H9 (cell line): ENCODE results near the gene SET. TPM values are rescaled to one million over a fixed set of nuclear protein-coding genes. Genes with fewer than 3 reads are reported as not detected.
"Not testable (repeated sequence)": the region's sequence is repeated elsewhere in the genome, so short reads cannot be mapped to it uniquely, and the experiment has no call there.

Experiments
- DNase-seq: peaks from one replicate; pipeline ENCODE4 v3.0.0-alpha.2; 2017
- H2AFZ ChIP-seq: one replicate; pipeline ENCODE4 v1.6.1; 2013; ENCODE audit warnings: mild to moderate bottlenecking, low read length, control low read depth, moderate library complexity
- H2AK5ac ChIP-seq: 2 replicates; pipeline ENCODE4 v1.6.1; 2013; ENCODE audit warnings: low read length, control low read depth, mixed read lengths; ENCODE audit not compliant: insufficient read length
- H2BK120ac ChIP-seq: one replicate; pipeline ENCODE4 v1.6.1; 2013; ENCODE audit warnings: low read depth, mild to moderate bottlenecking, low read length, control low read depth, inconsistent platforms; ENCODE audit not compliant: poor library complexity, severe bottlenecking
- H2BK12ac ChIP-seq: 2 replicates; pipeline ENCODE4 v1.6.1; 2013; ENCODE audit warnings: low read length, control low read depth, mixed read lengths, low read depth; ENCODE audit not compliant: insufficient read length
- H2BK15ac ChIP-seq: 2 replicates; pipeline ENCODE4 v1.6.1; 2013; ENCODE audit warnings: low read depth, low read length, control low read depth
- H2BK20ac ChIP-seq: one replicate; pipeline ENCODE4 v1.6.1; 2013; ENCODE audit warnings: low read depth, mild to moderate bottlenecking, low read length, control low read depth, inconsistent platforms; ENCODE audit not compliant: poor library complexity, severe bottlenecking
- H2BK5ac ChIP-seq: 2 replicates; pipeline ENCODE4 v1.6.1; 2013; ENCODE audit warnings: low read length, control low read depth, mixed read lengths; ENCODE audit not compliant: insufficient read length
- H3K14ac ChIP-seq: 2 replicates; pipeline ENCODE4 v1.6.1; 2013; ENCODE audit warnings: low read length, control low read depth; ENCODE audit not compliant: insufficient read depth
- H3K18ac ChIP-seq: 2 replicates; pipeline ENCODE4 v1.6.1; 2013; ENCODE audit warnings: low read depth, mild to moderate bottlenecking, mixed read lengths, low read length, control low read depth; ENCODE audit not compliant: insufficient read length
- H3K23ac ChIP-seq: 2 replicates; pipeline ENCODE4 v1.6.1; 2013; ENCODE audit warnings: low read length, control low read depth, mixed read lengths, low read depth; ENCODE audit not compliant: insufficient read length
- H3K23me2 ChIP-seq: 2 replicates; pipeline ENCODE4 v1.6.1; 2013; ENCODE audit warnings: low read depth, mild to moderate bottlenecking, mixed read lengths, low read length, control low read depth; ENCODE audit not compliant: insufficient read length, poor library complexity, severe bottlenecking
- H3K27ac ChIP-seq: 2 replicates; pipeline ENCODE4 v1.5.1; 2013; ENCODE audit warnings: low read length, control low read depth, mixed read lengths, low read depth; ENCODE audit not compliant: insufficient read length
- H3K27me3 ChIP-seq: 2 replicates; pipeline ENCODE4 v1.6.1; 2013; ENCODE audit warnings: low read length, control low read depth, inconsistent platforms; ENCODE audit not compliant: insufficient read depth
- H3K4ac ChIP-seq: 2 replicates; pipeline ENCODE4 v1.6.1; 2013; ENCODE audit warnings: low read depth, mild to moderate bottlenecking, control low read depth, inconsistent platforms, low read length, moderate library complexity
- H3K4me1 ChIP-seq: 2 replicates; pipeline ENCODE4 v1.6.1; 2013; ENCODE audit warnings: low read length, control low read depth, inconsistent platforms; ENCODE audit not compliant: insufficient read depth
- H3K4me2 ChIP-seq: 2 replicates; pipeline ENCODE4 v1.6.1; 2013; ENCODE audit warnings: low read length, control low read depth, mixed read lengths; ENCODE audit not compliant: insufficient read length, insufficient read depth
- H3K56ac ChIP-seq: 2 replicates; pipeline ENCODE4 v1.6.1; 2013; ENCODE audit warnings: low read depth, mild to moderate bottlenecking, mixed read lengths, low read length, control low read depth; ENCODE audit not compliant: insufficient read length
- H3K79me1 ChIP-seq: 2 replicates; pipeline ENCODE4 v1.6.1; 2013; ENCODE audit warnings: low read depth, mild to moderate bottlenecking, moderate library complexity, low read length, control low read depth, inconsistent platforms; ENCODE audit not compliant: insufficient read depth, poor library complexity, severe bottlenecking
- H3K79me2 ChIP-seq: 2 replicates; pipeline ENCODE4 v1.6.1; 2013; ENCODE audit warnings: low read length, control low read depth, inconsistent platforms; ENCODE audit not compliant: insufficient read depth
- H3K9ac ChIP-seq: 2 replicates; pipeline ENCODE4 v1.6.1; 2013; ENCODE audit warnings: low read length, control low read depth, mixed read lengths; ENCODE audit not compliant: insufficient read length; ENCODE audit errors: extremely low read depth
- H3K9me3 ChIP-seq: one replicate; pipeline ENCODE4 v1.6.1; 2013; ENCODE audit warnings: low read depth, low read length, inconsistent platforms; ENCODE audit not compliant: control insufficient read depth
- H3T11ph ChIP-seq: one replicate; pipeline ENCODE4 v1.6.1; 2013; ENCODE audit warnings: mild to moderate bottlenecking, low read length, control low read depth, inconsistent platforms
- H4K20me1 ChIP-seq: one replicate; pipeline ENCODE4 v1.6.1; 2013; ENCODE audit not compliant: control insufficient read depth, insufficient read length, insufficient read depth
- H4K5ac ChIP-seq: 2 replicates; pipeline ENCODE4 v1.6.1; 2013; ENCODE audit warnings: low read depth, mild to moderate bottlenecking, mixed read lengths, low read length, control low read depth; ENCODE audit not compliant: insufficient read length
- H4K8ac ChIP-seq: replicated peaks from 2 replicates; pipeline ENCODE4 v1.6.1; 2013; ENCODE audit warnings: low read length, control low read depth, mixed read lengths, low read depth; ENCODE audit not compliant: insufficient read length
- H4K91ac ChIP-seq: 2 replicates; pipeline ENCODE4 v1.6.1; 2013; ENCODE audit warnings: low read depth, mild to moderate bottlenecking, moderate library complexity, mixed read lengths, low read length, control low read depth; ENCODE audit not compliant: insufficient read length
- H3K27ac Mint-ChIP-seq, 3 experiments: 2 replicates in 2 of 3; 3 replicates in 1 of 3; pipeline ENCODE4 v1.8.0; 2020 to 2021; ENCODE audit warnings: mixed read lengths in 3 of 3, mild to moderate bottlenecking in 1 of 3, moderate library complexity in 1 of 3
- H3K27me3 Mint-ChIP-seq: 2 replicates; pipeline ENCODE4 v1.8.0; 2021; ENCODE audit warnings: low read depth, mild to moderate bottlenecking, moderate library complexity, mixed read lengths
- H3K36me3 Mint-ChIP-seq, 3 experiments: 2 replicates in 2 of 3; 3 replicates in 1 of 3; pipeline ENCODE4 v1.8.0; 2020 to 2021; ENCODE audit warnings: low read depth in 3 of 3, mixed read lengths in 3 of 3; ENCODE audit not compliant: insufficient read depth in 1 of 3
- H3K4me1 Mint-ChIP-seq, 2 experiments: 2 replicates each; pipeline ENCODE4 v1.8.0; 2020; ENCODE audit warnings: mixed read lengths in 2 of 2
- H3K4me3 Mint-ChIP-seq, 2 experiments: 2 replicates in 1 of 2; 3 replicates in 1 of 2; pipeline ENCODE4 v1.8.0; 2020 to 2021; ENCODE audit warnings: mild to moderate bottlenecking in 2 of 2, mixed read lengths in 2 of 2, moderate library complexity in 1 of 2
- H3K9me3 Mint-ChIP-seq, 2 experiments: 2 replicates in 1 of 2; 3 replicates in 1 of 2; pipeline ENCODE4 v1.8.0; 2020; ENCODE audit warnings: mild to moderate bottlenecking in 2 of 2, mixed read lengths in 2 of 2, moderate library complexity in 1 of 2
- CTCF ChIP-seq: fragments of 200-600 bp; sonication (generic); conservative IDR thresholded peaks from 3 replicates; pipeline ENCODE4 v1.8.0; 2021; ENCODE audit warnings: antibody characterized with exemption, mild to moderate bottlenecking
- WGBS: extraction: QIAGEN DNeasy Blood & Tissue Kit; methylation state at CpG from one replicate; pipeline ENCODE4 v1.1.7; 2013; ENCODE audit warnings: missing lambda C conversion rate, low lambda C conversion rate, mixed read lengths; ENCODE audit not compliant: insufficient read length; ENCODE audit errors: extremely low coverage; 5-methylcytosine and 5-hydroxymethylcytosine counted together
- total RNA-seq: library from RNA; stranded (reverse); gene quantifications from 2 replicates; pipeline ENCODE4 v1.2.1, GENCODE V29; 2021

SET gene
- total RNA-seq, 1 experiment from 2014 or later: 1,148 TPM

- Histone ChIP-seq H3K27ac (peak overlapping the region; percentile 59), H2AK5ac (no peak overlapping the region), H2AFZ (no peak overlapping the region), H2BK15ac (no peak overlapping the region), H3K56ac (no peak overlapping the region), H3K9ac (peak overlapping the region; percentile 96), H4K5ac (no peak overlapping the region), H3K4ac (no peak overlapping the region), H3K4me1 (no peaks in the 10 kb centered on the region; the same call in 1 of the 2 replicates), H3K4me2 (peak overlapping the region; percentile 100), H3K18ac (peak overlapping the region; percentile 79), H4K20me1 (no peaks in the 10 kb centered on the region), H3T11ph (no peak overlapping the region), H3K23me2 (peaks cover 11% of the 10 kb centered on the region), H4K8ac (no peak overlapping the region), H2BK5ac (peak overlapping the region; percentile 96), H3K79me1 (no peaks in the 10 kb centered on the region), H3K9me3 (no peaks in the 10 kb centered on the region), H2BK12ac (no peak overlapping the region), H2BK20ac (no peak overlapping the region), H3K14ac (no peak overlapping the region), H3K27me3 (no peaks in the 10 kb centered on the region), H4K91ac (no peak overlapping the region), H2BK120ac (no peak overlapping the region), H3K79me2 (peaks cover 27% of the 10 kb centered on the region; the same call in 1 of the 2 replicates), H3K23ac (no peak overlapping the region)
- peaks cover 36 to 44% of the 10 kb centered on the region in 2 experiments for H3K4me1 Mint-ChIP-seq
- no CpG with 5 or more reads among the region's 5 CpGs for WGBS
- H3K27me3 Mint-ChIP-seq: no peaks in the 10 kb centered on the region
- peaks cover 0 to 5% of the 10 kb centered on the region in 2 experiments; a peak in 2 of 5 replicates for H3K9me3 Mint-ChIP-seq
- no peak for TF ChIP-seq CTCF
- peak overlapping the region; percentile 95 to 99 (median 96) for H3K27ac Mint-ChIP-seq
- DNase-seq: no peak
- peak overlapping the region; percentile 93 to 99 for H3K4me3 Mint-ChIP-seq
- H3K36me3 Mint-ChIP-seq: peaks cover 61 to 73% (median 62%) of the 10 kb centered on the region in 3 experiments
Observed at GRCh38 chr9:128690684-128691034, 1.6 kb downstream of the SET start.

- not testable (repeated sequence) for H4K91ac ChIP-seq, H3K79me1 ChIP-seq, H2BK5ac ChIP-seq, H3K4ac ChIP-seq, H3K23ac ChIP-seq, H2AK5ac ChIP-seq, H3K27me3 ChIP-seq, H2BK15ac ChIP-seq, H3K4me3 Mint-ChIP-seq, H4K8ac ChIP-seq, H3K9ac ChIP-seq, H3K56ac ChIP-seq, H2BK20ac ChIP-seq, H3K27me3 Mint-ChIP-seq, H2BK120ac ChIP-seq, H3T11ph ChIP-seq, H3K23me2 ChIP-seq, H2AFZ ChIP-seq, H3K9me3 Mint-ChIP-seq, H2BK12ac ChIP-seq, H3K18ac ChIP-seq, H3K4me2 ChIP-seq, H4K20me1 ChIP-seq, H3K9me3 ChIP-seq, H3K4me1 ChIP-seq, DNase-seq, H3K27ac ChIP-seq, H4K5ac ChIP-seq, H3K14ac ChIP-seq
- peaks cover 14% of the 10 kb centered on the region; the same call in 1 of the 2 replicates for H3K79me2 ChIP-seq
- peak overlapping the region in 1 of 3 experiments; percentile 32; a peak in 1 of 7 replicates for H3K27ac Mint-ChIP-seq
- H3K4me1 Mint-ChIP-seq: peaks cover 11 to 16% of the 10 kb centered on the region in 2 experiments
- 100% methylated on average over 2 of the region's 3 CpGs for WGBS
- peaks cover 55 to 75% (median 65%) of the 10 kb centered on the region in 3 experiments for H3K36me3 Mint-ChIP-seq
Observed at GRCh38 chr9:128693738-128694137, 4.7 kb downstream of the SET start.
